Fibroblast of skin of right quadriceps (primary cell): ENCODE data around the gene S100A4.
"Not testable (repeated sequence)": the region's sequence is repeated elsewhere in the genome, so short reads cannot be mapped to it uniquely, and the experiment has no call there.

Source experiments
- DNase-seq: peaks from one replicate; pipeline ENCODE4 v3.0.0-alpha.2; 2013

Gene S100A4

GRCh38 chr1:153532181-153532580 lies 13.4 kb downstream of the S100A4 start:
- DNase-seq: no peak

GRCh38 chr1:153531638-153532037 lies 14.0 kb downstream of the S100A4 start:
- DNase-seq: no peak

- DNase-seq: no peak
Measured at GRCh38 chr1:153527683-153528040, 17.9 kb downstream of the S100A4 start.

- no peak for DNase-seq
Measured at GRCh38 chr1:153527023-153527682, 18.5 kb downstream of the S100A4 start.

GRCh38 chr1:153526132-153526543 lies 19.5 kb downstream of the S100A4 start:
- no peak for DNase-seq

GRCh38 chr1:153525088-153525728 lies 20.4 kb downstream of the S100A4 start:
- no peak for DNase-seq

- DNase-seq: not testable (repeated sequence)
Measured at GRCh38 chr1:153522353-153523048, 23.1 kb downstream of the S100A4 start.

GRCh38 chr1:153521808-153522207 lies 23.8 kb downstream of the S100A4 start:
- DNase-seq: not testable (repeated sequence)

GRCh38 chr1:153520818-153521476 lies 24.7 kb downstream of the S100A4 start:
- DNase-seq: no peak

- not testable (repeated sequence) for DNase-seq
Measured at GRCh38 chr1:153520137-153520691, 25.4 kb downstream of the S100A4 start.

GRCh38 chr1:153519242-153519641 lies 26.4 kb downstream of the S100A4 start:
- no peak for DNase-seq

GRCh38 chr1:153515504-153516394 lies 29.9 kb downstream of the S100A4 start:
- DNase-seq: no peak

GRCh38 chr1:153513666-153514065 lies 31.9 kb downstream of the S100A4 start:
- DNase-seq: no peak

- no peak for DNase-seq
Measured at GRCh38 chr1:153513023-153513422, 32.6 kb downstream of the S100A4 start.

- DNase-seq: peak; percentile 76
Measured at GRCh38 chr1:153510984-153511410, 34.6 kb downstream of the S100A4 start.

GRCh38 chr1:153509729-153510354 lies 35.8 kb downstream of the S100A4 start:
- DNase-seq: peak; percentile 30

- no peak for DNase-seq
Measured at GRCh38 chr1:153509036-153509435, 36.6 kb downstream of the S100A4 start.

- peak; percentile 39 for DNase-seq
Measured at GRCh38 chr1:153507926-153508583, 37.6 kb downstream of the S100A4 start.

- DNase-seq: peak; percentile 87
Measured at GRCh38 chr1:153506831-153507413, 38.7 kb downstream of the S100A4 start.

GRCh38 chr1:153506386-153506785 lies 39.2 kb downstream of the S100A4 start:
- DNase-seq: no peak

- DNase-seq: peak; percentile 17
Measured at GRCh38 chr1:153505576-153505975, 40.0 kb downstream of the S100A4 start.
